Panc1 (cell line): ENCODE data around the gene MBOAT1. TPM values are rescaled to one million over a fixed set of nuclear protein-coding genes. Genes with fewer than 3 reads are reported as not detected.

Source experiments
- ATAC-seq: fragments of 200-7000 bp; cut with Tn5 transposase; 2 replicates; pipeline ENCODE4 v1.9.1; 2020; ENCODE audit warnings: mild to moderate bottlenecking, moderate library complexity
- BruUV-seq: library from RNA; stranded (reverse); fragments of 400-500 nt; replicated peaks from 2 replicates; lab custom pipeline; 2021; lab: Mats Ljungman, UMichigan
- CTCF ChIA-PET: fragments of 300-600 bp; sonication (Branson Sonifier 250); formaldehyde crosslinking; loops from one replicate; lab custom pipeline; 2022; ENCODE audit warnings: antibody characterized with exemption; lab: Charles Lee
- POLR2A ChIA-PET: fragments of 300-600 bp; sonication (Branson Sonifier 250); formaldehyde crosslinking; loops from one replicate; lab custom pipeline; 2022; ENCODE audit warnings: antibody characterized with exemption; lab: Charles Lee
- DNase-seq: peaks from one replicate; pipeline ENCODE4 v3.0.0-alpha.2; 2010; ENCODE audit warnings: low read depth, low spot score
- H3K27ac ChIP-seq: 2 replicates; pipeline ENCODE4 v1.5.1; 2011; ENCODE audit warnings: mild to moderate bottlenecking, low read length, inconsistent platforms
- H3K27me3 ChIP-seq: fragments of 200-500 bp; sonication (Bioruptor generic); 2 replicates; pipeline ENCODE4 v1.6.0; 2014; ENCODE audit warnings: low read length, inconsistent platforms; ENCODE audit not compliant: control insufficient read depth, insufficient read depth
- H3K36me3 ChIP-seq: fragments of 200-500 bp; sonication (Bioruptor generic); 2 replicates; pipeline ENCODE4 v1.5.1; 2014; ENCODE audit warnings: inconsistent platforms, mild to moderate bottlenecking, low read length, moderate library complexity; ENCODE audit not compliant: control insufficient read depth, insufficient read depth
- H3K4me1 ChIP-seq: 2 replicates; pipeline ENCODE4 v1.5.1; 2011; ENCODE audit warnings: inconsistent platforms, mild to moderate bottlenecking, low read length, moderate library complexity; ENCODE audit not compliant: control insufficient read depth, insufficient read depth
- H3K4me3 ChIP-seq, 2 experiments: 2 replicates each; pipeline ENCODE4 v1.5.1; 2011 to 2012; ENCODE audit warnings: low read depth in 2 of 2, low read length in 2 of 2, mild to moderate bottlenecking in 2 of 2, inconsistent platforms in 1 of 2, moderate library complexity in 1 of 2
- H3K9me3 ChIP-seq: fragments of 200-500 bp; sonication (Bioruptor generic); 2 replicates; pipeline ENCODE4 v1.5.1; 2014; ENCODE audit warnings: low read depth, mild to moderate bottlenecking, inconsistent platforms, low read length, moderate library complexity; ENCODE audit not compliant: control insufficient read depth, insufficient read depth
- CTCF ChIP-seq: fragments of 450-650 bp; IDR thresholded peaks from 2 replicates; pipeline ENCODE4 v1.5.1; 2017; ENCODE audit warnings: mild to moderate bottlenecking
- POLR2AphosphoS5 ChIP-seq: IDR thresholded peaks from 2 replicates; pipeline ENCODE4 v1.6.1; 2012; ENCODE audit warnings: mild to moderate bottlenecking, low read depth, low read length, moderate library complexity
- REST ChIP-seq, 2 experiments: IDR thresholded peaks; 2 replicates each; pipeline ENCODE4 v1.6.1; 2011 to 2012; ENCODE audit warnings: low read depth in 2 of 2, control low read depth in 1 of 2, low read length in 1 of 2, mild to moderate bottlenecking in 1 of 2, moderate library complexity in 1 of 2; ENCODE audit not compliant: insufficient read depth in 1 of 2
- SIN3A ChIP-seq: IDR thresholded peaks from 2 replicates; pipeline ENCODE4 v1.6.1; 2012; ENCODE audit warnings: low read depth, mild to moderate bottlenecking, low read length, moderate library complexity, borderline replicate concordance; ENCODE audit not compliant: insufficient read depth
- TCF7L2 ChIP-seq: IDR thresholded peaks from 2 replicates; pipeline ENCODE4 v1.6.1; 2011; ENCODE audit warnings: mild to moderate bottlenecking, low read depth, low read length, inconsistent platforms
- in situ Hi-C: cut with HindIII; loops from 2 replicates; pipeline ENCODE4 v1.10.0; 2016; ENCODE audit warnings: low sequenced_read_pairs, low pct_unique_long_range_greater_than_20kb
- intact Hi-C: fragments of 100-400 bp; cut with micrococcal nuclease; formaldehyde crosslinking; loops from one replicate; pipeline ENCODE4 v1.10.0; 2022; ENCODE audit not compliant: unreplicated experiment
- total RNA-seq: library from RNA; stranded (reverse); gene quantifications from one replicate; pipeline ENCODE4 v1.2.1, GENCODE V29; 2021; ENCODE audit not compliant: unreplicated experiment

The MBOAT1 gene
- total RNA-seq, 1 experiment from 2014 or later = 15.1 TPM

DNA sequence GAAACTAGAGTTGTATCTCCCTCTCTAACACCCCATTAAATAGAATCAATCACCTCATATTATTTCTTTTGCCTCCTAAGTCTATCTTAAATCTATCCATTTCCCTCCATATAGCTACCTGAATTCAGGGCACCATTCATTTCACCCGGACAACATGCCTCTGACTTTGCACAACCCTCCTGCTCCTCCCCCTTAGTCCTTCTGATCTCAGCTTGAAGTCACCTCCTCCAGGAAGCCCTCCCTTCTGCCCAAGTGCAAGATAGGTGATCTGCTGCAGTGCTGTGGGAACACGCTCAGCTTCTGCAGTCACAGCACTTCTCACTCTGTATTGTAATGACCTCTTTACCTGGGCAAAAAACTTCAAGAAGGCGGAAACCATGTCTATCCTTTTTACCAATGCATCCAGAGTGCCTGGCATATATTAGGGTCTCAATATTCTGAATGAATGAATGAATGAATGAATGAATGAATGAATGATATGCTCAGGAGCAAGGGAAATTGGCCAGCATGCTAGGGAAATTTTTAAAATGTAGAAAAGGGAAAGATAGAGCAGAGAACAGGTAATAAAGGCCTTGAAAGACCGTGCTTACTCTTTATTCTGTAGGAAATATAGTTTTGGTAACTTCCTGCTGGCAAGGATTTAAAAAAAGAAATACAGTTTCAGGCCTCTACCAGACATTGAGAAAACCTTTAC, 41.7 kb downstream of the MBOAT1 start:
- in situ Hi-C loops = no loop called here
- no peak for TF ChIP-seq CTCF
- no peak for TF ChIP-seq REST (IDR thresholded peaks at IDR 0.05; ENCODE audit: insufficient read depth in 1 of 2, low read depth in 2 of 2, low read length in 1 of 2)
- TF ChIP-seq POLR2AphosphoS5 = no peak
- ChIA-PET POLR2A (no interaction called here), CTCF (no interaction called here)
- intact Hi-C loops = no loop called here
- H3K4me3 ChIP-seq = no peak overlapping the region
- BruUV-seq = no TSS peak
- ATAC-seq (no peak), DNase-seq (no peak)
- no peak overlapping the region for H3K27ac ChIP-seq
- H3K4me1 ChIP-seq = no peaks in the 10 kb centered on the region
- H3K9me3 ChIP-seq = no peaks in the 10 kb centered on the region
- H3K36me3 ChIP-seq = no peaks in the 10 kb centered on the region
- no peaks in the 10 kb centered on the region for H3K27me3 ChIP-seq

DNA sequence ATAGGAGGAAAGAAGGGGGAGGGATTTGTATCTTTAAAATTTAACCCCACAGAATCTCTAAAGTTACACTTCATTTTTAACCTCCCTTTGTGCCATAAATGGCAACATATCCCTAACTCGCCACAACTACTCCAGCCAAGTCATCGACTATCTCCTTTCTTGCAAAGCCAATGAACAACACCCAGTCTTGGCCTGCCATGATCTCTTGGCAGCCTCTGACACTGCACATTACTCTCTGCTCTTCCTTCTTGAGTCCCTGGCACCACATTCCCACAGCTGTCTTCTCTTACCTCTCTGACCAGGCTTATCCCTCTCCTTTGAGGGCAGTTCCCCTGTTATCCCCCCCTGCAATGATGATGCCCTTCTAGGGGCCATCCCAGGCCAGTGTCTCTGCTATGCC, 42.5 kb downstream of the MBOAT1 start:
- DNase-seq (no peak), ATAC-seq (no peak)
- H3K9me3 ChIP-seq = no peaks in the 10 kb centered on the region
- H3K36me3 ChIP-seq = no peaks in the 10 kb centered on the region
- TF ChIP-seq SIN3A (no peak), TCF7L2 (no peak), REST (IDR thresholded peaks at IDR 0.05; ENCODE audit: insufficient read depth in 1 of 2, low read depth in 2 of 2, low read length in 1 of 2) (no peak), CTCF (no peak), POLR2AphosphoS5 (no peak)
- in situ Hi-C loops (no loop called here), intact Hi-C loops (no loop called here)
- H3K27me3 ChIP-seq = no peaks in the 10 kb centered on the region
- ChIA-PET POLR2A (interaction anchor here (0.6 kb wide), 1 partner anchor 38 kb away, joined by 3 read pairs; no protein-coding TSS in a partner anchor), CTCF (no interaction called here)
- H3K27ac ChIP-seq = no peak overlapping the region
- H3K4me3 ChIP-seq = no peak overlapping the region
- no peaks in the 10 kb centered on the region for H3K4me1 ChIP-seq
- no TSS peak for BruUV-seq
